HG03135 (cell line): ENCODE data around the gene ZNF462.

Source experiments
- ATAC-seq: cut with Tn5 transposase; IDR thresholded peaks from one replicate; pipeline ENCODE4 v1.9.1; 2021; ENCODE audit warnings: mild to moderate bottlenecking, moderate library complexity; ENCODE audit not compliant: unreplicated experiment

The ZNF462 gene

GRCh38 chr9:106992186-106992585, 129.2 kb downstream of the ZNF462 start:
- ATAC-seq: no peak

- no peak for ATAC-seq
Measured at GRCh38 chr9:106993603-106994002, 130.6 kb downstream of the ZNF462 start.

GRCh38 chr9:106994463-106994862, 131.5 kb downstream of the ZNF462 start:
- ATAC-seq: no peak

- ATAC-seq: no peak
Measured at GRCh38 chr9:107000218-107000617, 137.3 kb downstream of the ZNF462 start.

GRCh38 chr9:107005201-107005600, 142.2 kb downstream of the ZNF462 start:
- no peak for ATAC-seq

GRCh38 chr9:107007402-107007801, 144.4 kb downstream of the ZNF462 start:
- no peak for ATAC-seq

- no peak for ATAC-seq
Measured at GRCh38 chr9:107008011-107008410, 145.0 kb downstream of the ZNF462 start.

- no peak for ATAC-seq
Measured at GRCh38 chr9:107008447-107008846, 145.5 kb downstream of the ZNF462 start.

GRCh38 chr9:107016383-107016782, 153.4 kb downstream of the ZNF462 start:
- no peak for ATAC-seq

GRCh38 chr9:107018861-107019545, 156.0 kb downstream of the ZNF462 start:
- no peak for ATAC-seq

- ATAC-seq: no peak
Measured at GRCh38 chr9:107020040-107020530, 157.1 kb downstream of the ZNF462 start.

- peak; percentile 83 for ATAC-seq
Measured at GRCh38 chr9:107024193-107024592, 161.2 kb downstream of the ZNF462 start.

- no peak for ATAC-seq
Measured at GRCh38 chr9:107025260-107026035, 162.5 kb downstream of the ZNF462 start.

- ATAC-seq: no peak
Measured at GRCh38 chr9:107029146-107029545, 166.2 kb downstream of the ZNF462 start.

GRCh38 chr9:107033966-107034365, 171.0 kb downstream of the ZNF462 start:
- no peak for ATAC-seq

GRCh38 chr9:107034831-107035230, 171.9 kb downstream of the ZNF462 start:
- ATAC-seq: no peak

GRCh38 chr9:107036367-107036766, 173.4 kb downstream of the ZNF462 start:
- no peak for ATAC-seq

- no peak for ATAC-seq
Measured at GRCh38 chr9:107039542-107039941, 176.6 kb downstream of the ZNF462 start.

GRCh38 chr9:107042606-107043005, 179.6 kb downstream of the ZNF462 start:
- no peak for ATAC-seq

- no peak for ATAC-seq
Measured at GRCh38 chr9:107043886-107044285, 180.9 kb downstream of the ZNF462 start.

- no peak for ATAC-seq
Measured at GRCh38 chr9:107044872-107045271, 181.9 kb downstream of the ZNF462 start.

- peak; percentile 90 for ATAC-seq
Measured at GRCh38 chr9:107046692-107047091, 183.7 kb downstream of the ZNF462 start.
